K562 treated with DMSO at 1 percent for 4 hours (cell line): ENCODE data around the gene PRR4. TPM values are rescaled to one million over a fixed set of nuclear protein-coding genes. Genes with fewer than 3 reads are reported as not detected.

Experiments used
- total RNA-seq: library from RNA; unstranded; fragments of 300-600 nt; gene quantifications from 2 replicates; pipeline ENCODE4 v1.2.3, GENCODE V29; 2022; ENCODE audit not compliant: insufficient read depth

PRR4 gene, protein sequence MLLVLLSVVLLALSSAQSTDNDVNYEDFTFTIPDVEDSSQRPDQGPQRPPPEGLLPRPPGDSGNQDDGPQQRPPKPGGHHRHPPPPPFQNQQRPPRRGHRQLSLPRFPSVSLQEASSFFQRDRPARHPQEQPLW
- total RNA-seq: not detected in 2 replicates

DNA sequence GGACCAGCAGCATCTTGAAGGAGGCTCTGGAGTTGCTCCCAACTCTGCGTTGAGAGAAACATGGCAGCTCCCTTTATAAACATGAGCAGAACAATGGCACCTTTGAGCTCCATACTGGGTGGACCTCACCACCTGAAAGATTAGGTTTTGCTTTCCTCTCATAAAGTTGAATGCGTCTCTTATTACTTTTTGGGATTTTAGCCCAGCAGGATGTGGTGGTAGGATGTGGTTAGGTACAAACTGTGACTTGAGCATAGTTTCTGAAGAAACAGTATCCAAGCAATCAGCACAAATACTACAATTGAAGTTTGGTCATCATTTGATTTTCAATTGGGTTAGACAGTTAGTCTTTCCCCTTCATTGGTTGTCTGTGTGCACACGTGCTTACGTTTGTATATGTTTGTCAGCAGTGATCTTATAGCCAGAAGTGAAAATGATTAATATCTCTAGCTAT lies at the start of gene PRR4:
Gene PRR4, minus strand, starts transcription at position 51 of the 454 bp plus-strand sequence. Its CDS starts 38 bp downstream, at position 13.

DNA sequence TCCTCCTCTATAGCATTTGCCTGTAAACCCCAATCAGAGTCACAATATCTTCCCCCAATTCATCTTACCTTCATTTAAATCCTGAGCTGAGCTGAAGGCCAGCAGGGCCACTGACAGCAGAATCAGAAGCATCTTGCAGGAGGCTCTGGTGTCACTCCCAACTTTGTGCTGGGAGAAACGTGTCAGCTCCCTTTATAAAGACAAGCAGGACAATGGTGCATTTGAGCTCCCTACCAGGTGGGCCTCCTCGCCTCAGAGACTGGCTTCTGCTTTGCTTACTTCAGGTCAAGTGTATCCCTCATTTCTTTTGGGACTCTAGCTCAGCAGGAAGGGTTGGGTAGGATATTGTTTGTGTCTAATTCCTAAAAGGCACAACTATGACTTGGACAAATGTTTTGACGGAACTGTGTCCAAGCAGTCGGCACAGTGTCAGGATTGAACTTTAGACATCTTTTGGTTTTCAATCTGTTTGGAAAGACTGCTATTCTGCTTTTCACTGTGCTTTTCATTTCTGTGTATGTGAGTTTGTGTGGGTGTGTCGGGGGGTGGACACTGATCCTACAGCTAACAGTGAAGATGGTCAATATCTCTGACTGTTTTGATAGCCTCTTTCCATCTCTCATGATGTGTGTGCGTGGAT lies 34.9 kb upstream of the PRR4 start, which contains the start of gene PRH1:
Gene PRH1, minus strand, starts transcription at position 170 of the 640 bp plus-strand sequence. Its CDS starts 38 bp downstream, at position 132.

DNA sequence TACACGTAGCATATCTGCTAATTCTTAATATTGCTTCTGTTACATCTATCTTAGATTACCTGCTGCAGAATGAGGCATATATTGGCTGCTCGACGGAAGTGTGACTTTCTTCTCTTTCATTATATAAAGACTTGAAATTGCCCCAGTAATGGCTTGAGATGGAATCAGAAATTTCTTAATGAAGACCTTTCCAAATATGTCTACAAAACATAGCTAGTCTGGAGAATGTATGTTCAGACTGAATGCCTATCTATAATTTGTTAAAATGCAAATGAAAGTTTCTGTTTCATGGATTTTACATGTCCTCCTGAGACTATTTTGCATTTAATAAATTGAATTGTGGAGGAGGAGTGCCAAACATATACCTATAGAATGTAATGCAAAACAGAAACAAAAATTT lies 23.0 kb downstream of the PRR4 start, which contains the start of gene TAS2R10:
Gene TAS2R10, minus strand, starts transcription at position 101 of the 400 bp plus-strand sequence. Its CDS starts 89 bp downstream, at position 12.

DNA sequence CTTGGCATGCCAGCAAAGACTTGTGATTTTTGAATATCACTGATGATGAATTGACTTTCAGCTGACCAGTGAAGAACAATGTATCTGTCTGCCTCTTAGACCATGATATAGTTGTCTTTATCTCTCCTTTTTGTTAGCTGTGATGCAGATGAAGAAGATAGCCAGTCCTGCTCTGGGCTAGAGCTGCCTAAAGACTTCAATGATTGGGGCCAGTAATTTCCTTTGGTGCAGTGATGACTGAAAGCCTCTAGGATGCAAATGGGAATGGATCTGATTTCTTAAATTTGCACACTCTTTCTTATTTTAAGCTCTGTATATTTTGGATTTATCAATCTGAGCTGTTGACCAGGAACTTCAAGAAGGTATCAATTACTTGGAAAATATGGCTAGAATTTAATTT lies 39.2 kb downstream of the PRR4 start, which contains the start of gene TAS2R9:
Gene TAS2R9, minus strand, starts transcription at position 101 of the 400 bp plus-strand sequence. Its CDS starts 93 bp downstream, at position 8.

DNA sequence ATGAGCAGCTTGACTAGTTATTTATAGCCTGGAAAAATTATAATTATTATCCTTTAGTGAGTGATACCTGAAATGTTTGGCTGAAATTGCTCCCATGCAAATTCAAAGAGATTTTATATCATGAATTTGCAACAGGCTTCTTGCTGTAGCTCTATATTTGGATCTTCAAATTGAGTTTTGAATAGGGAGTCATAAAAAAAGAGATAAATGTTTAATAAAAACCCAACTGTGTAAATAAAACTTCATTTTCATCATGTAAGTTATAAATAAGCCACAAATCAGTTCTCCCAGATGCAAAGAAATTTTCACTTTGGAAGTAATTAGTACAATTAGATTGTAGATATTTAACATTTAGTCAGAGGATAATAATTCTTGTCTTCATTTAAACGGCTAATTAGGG lies 42.1 kb downstream of the PRR4 start, which contains the start of gene TAS2R8:
Gene TAS2R8, minus strand, starts transcription at position 101 of the 400 bp plus-strand sequence. CDS start 306 bp downstream, outside the sequence.

DNA sequence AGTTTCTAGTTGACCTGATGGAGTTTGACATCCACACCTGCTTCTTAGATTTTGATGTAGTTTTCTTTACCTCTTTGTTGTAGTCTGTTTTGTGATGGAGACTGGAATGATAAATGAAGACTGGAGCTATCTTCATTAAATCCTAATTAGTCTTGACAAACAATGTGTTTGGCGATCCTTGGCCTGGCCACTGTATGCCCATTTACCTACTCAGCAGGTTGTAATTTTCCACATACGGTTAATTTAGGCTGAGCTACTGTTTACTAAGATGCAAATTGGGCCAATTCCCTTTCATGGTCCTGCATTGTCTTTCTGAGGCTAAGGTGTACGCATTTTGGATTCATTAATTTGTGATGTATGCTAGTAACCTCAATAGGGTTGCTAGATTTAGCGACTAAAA lies 46.7 kb downstream of the PRR4 start, which contains the start of gene TAS2R7:
Gene TAS2R7, minus strand, starts transcription at position 41 of the 400 bp plus-strand sequence. CDS start 57 bp downstream, outside the sequence.

Other genes starting within 250 kb of the PRR4 start
- gene MAGOHB, start 235.9 kb downstream of the PRR4 start, total RNA-seq: 6.8 and 8.7 TPM in 2 replicates
- 0.25 TPM in 1 of 2 replicates, not detected in the other for gene STYK1, start 175.4 kb downstream of the PRR4 start, total RNA-seq
- gene YBX3, start 126.2 kb downstream of the PRR4 start, total RNA-seq: 93.2 and 107 TPM in 2 replicates
- gene TAS2R7, start 46.8 kb downstream of the PRR4 start, total RNA-seq: not detected in 2 replicates
- gene TAS2R8, start 42.2 kb downstream of the PRR4 start, total RNA-seq: not detected in 2 replicates
- gene TAS2R9, start 39.3 kb downstream of the PRR4 start, total RNA-seq: not detected in 2 replicates
- not detected in 2 replicates for gene TAS2R10, start 23.1 kb downstream of the PRR4 start, total RNA-seq
- not detected in 2 replicates for gene PRH1, start 34.8 kb upstream of the PRR4 start, total RNA-seq
- not detected in 2 replicates for gene TAS2R13, start 60.1 kb upstream of the PRR4 start, total RNA-seq
- not detected in 2 replicates for gene PRH2, start 79.8 kb upstream of the PRR4 start, total RNA-seq
- 1.5 TPM in 1 of 2 replicates, not detected in the other for gene TAS2R14, start 89.8 kb upstream of the PRR4 start, total RNA-seq
- not detected in 2 replicates for gene TAS2R50, start 137.4 kb upstream of the PRR4 start, total RNA-seq
- not detected in 2 replicates for gene TAS2R20, start 148.8 kb upstream of the PRR4 start, total RNA-seq
- not detected in 2 replicates for gene TAS2R19, start 173.1 kb upstream of the PRR4 start, total RNA-seq
- gene TAS2R31, start 181.9 kb upstream of the PRR4 start, total RNA-seq: not detected in 2 replicates
- not detected in 2 replicates for gene TAS2R46, start 212.8 kb upstream of the PRR4 start, total RNA-seq
- not detected in 2 replicates for gene TAS2R43, start 242.8 kb upstream of the PRR4 start, total RNA-seq